ENCODE results near the gene PODN. TPM values are rescaled to one million over a fixed set of nuclear protein-coding genes. Genes with fewer than 3 reads are reported as not detected.

The PODN gene
- total RNA-seq, 1 experiment from 2014 or later: 0.17 TPM

DNA sequence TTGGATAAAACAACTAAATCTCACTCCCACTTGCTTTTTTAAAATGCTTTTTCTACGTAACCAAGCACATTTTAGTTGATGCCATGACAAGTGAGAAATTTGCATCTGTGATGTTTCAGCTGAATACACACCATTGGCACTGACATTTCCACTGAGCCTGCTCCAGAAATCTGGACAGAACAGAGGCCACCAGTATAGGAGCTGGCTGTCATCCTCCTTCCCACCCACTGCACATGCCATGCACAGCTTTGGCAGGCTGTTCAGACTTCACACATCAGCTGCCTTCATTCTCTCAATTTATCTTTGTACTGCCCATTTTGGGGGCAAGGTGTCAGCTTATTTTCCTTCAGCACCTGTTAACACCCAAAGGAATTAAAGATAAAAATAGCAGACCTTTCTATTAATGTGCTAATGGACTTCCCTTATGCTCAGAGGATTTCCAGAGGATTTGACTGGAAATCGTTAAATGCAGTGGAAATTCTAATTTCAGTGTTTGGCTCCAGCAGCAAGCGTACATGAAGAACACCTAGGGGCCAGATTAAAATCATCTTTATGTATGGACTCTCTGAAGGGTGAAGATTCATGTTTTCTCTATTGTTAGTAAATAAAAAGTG, 12.9 kb upstream of the PODN start:
- Histone ChIP-seq H3K4ac (ENCODE audit: low read depth, low read length) (no peak overlapping the region), H3K56ac (ENCODE audit: insufficient read length, low read depth, low read length) (no peak overlapping the region), H2BK15ac (ENCODE audit: low read depth, low read length) (no peak overlapping the region), H2BK5ac (ENCODE audit: insufficient read length, low read length) (no peak overlapping the region), H2BK120ac (ENCODE audit: low read depth, low read length, poor library complexity, severe bottlenecking) (no peak overlapping the region), H3K27ac (ENCODE audit: insufficient read length, low read depth, low read length) (no peak overlapping the region), H2AK5ac (ENCODE audit: insufficient read length, low read length) (no peak overlapping the region), H2BK12ac (ENCODE audit: insufficient read length, low read depth, low read length) (no peak overlapping the region), H3K79me2 (ENCODE audit: insufficient read depth, low read length) (no peaks in the 10 kb centered on the region), H3K79me1 (ENCODE audit: insufficient read depth, low read depth, low read length, poor library complexity, severe bottlenecking) (no peaks in the 10 kb centered on the region), H3K23ac (ENCODE audit: insufficient read length, low read depth, low read length) (no peak overlapping the region), H3T11ph (ENCODE audit: low read length) (no peak overlapping the region), H3K23me2 (ENCODE audit: insufficient read length, low read depth, low read length, poor library complexity, severe bottlenecking) (no peaks in the 10 kb centered on the region), H2BK20ac (ENCODE audit: low read depth, low read length, poor library complexity, severe bottlenecking) (no peak overlapping the region), H2AFZ (ENCODE audit: low read length) (no peak overlapping the region), H3K14ac (ENCODE audit: insufficient read depth, low read length) (no peak overlapping the region), H4K8ac (replicated peaks; ENCODE audit: insufficient read length, low read depth, low read length) (no peak overlapping the region), H3K4me2 (ENCODE audit: insufficient read depth, insufficient read length, low read length) (peak overlapping the region; percentile 24), H3K18ac (ENCODE audit: insufficient read length, low read depth, low read length) (no peak overlapping the region), H4K91ac (ENCODE audit: insufficient read length, low read depth, low read length) (no peak overlapping the region), H3K9me3 (ENCODE audit: control insufficient read depth, low read depth, low read length) (no peaks in the 10 kb centered on the region), H3K4me1 (ENCODE audit: insufficient read depth, low read length) (peaks cover 4% of the 10 kb centered on the region), H3K27me3 (ENCODE audit: insufficient read depth, low read length) (no peaks in the 10 kb centered on the region), H4K5ac (ENCODE audit: insufficient read length, low read depth, low read length) (no peak overlapping the region), H4K20me1 (ENCODE audit: control insufficient read depth, insufficient read depth, insufficient read length) (no peaks in the 10 kb centered on the region), H3K9ac (ENCODE audit: extremely low read depth, insufficient read length, low read length) (no peak overlapping the region)
- WGBS (ENCODE audit: extremely low coverage, insufficient read length, low lambda C conversion rate): no CpG with 5 or more reads among the region's 3 CpGs
- H3K9me3 Mint-ChIP-seq: no peaks in the 10 kb centered on the region
- peaks cover 27 to 39% of the 10 kb centered on the region in 2 experiments for H3K4me1 Mint-ChIP-seq
- TF ChIP-seq, protein P1, sequence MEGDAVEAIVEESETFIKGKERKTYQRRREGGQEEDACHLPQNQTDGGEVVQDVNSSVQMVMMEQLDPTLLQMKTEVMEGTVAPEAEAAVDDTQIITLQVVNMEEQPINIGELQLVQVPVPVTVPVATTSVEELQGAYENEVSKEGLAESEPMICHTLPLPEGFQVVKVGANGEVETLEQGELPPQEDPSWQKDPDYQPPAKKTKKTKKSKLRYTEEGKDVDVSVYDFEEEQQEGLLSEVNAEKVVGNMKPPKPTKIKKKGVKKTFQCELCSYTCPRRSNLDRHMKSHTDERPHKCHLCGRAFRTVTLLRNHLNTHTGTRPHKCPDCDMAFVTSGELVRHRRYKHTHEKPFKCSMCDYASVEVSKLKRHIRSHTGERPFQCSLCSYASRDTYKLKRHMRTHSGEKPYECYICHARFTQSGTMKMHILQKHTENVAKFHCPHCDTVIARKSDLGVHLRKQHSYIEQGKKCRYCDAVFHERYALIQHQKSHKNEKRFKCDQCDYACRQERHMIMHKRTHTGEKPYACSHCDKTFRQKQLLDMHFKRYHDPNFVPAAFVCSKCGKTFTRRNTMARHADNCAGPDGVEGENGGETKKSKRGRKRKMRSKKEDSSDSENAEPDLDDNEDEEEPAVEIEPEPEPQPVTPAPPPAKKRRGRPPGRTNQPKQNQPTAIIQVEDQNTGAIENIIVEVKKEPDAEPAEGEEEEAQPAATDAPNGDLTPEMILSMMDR (conservative IDR thresholded peaks at IDR 0.05): no peak
- no peak for DNase-seq
- H3K4me3 Mint-ChIP-seq: no peak overlapping the region
- no peaks in the 10 kb centered on the region; a peak in 1 of 7 replicates for H3K36me3 Mint-ChIP-seq (ENCODE audit: insufficient read depth in 1 of 3, low read depth in 3 of 3)
- no peaks in the 10 kb centered on the region for H3K27me3 Mint-ChIP-seq (ENCODE audit: low read depth)
- H3K27ac Mint-ChIP-seq: no peak overlapping the region

Measured in H9 (cell line).